Neural progenitor cell (in vitro differentiated cells): ENCODE measurements around the gene IMP3. TPM values are rescaled to one million over a fixed set of nuclear protein-coding genes. Genes with fewer than 3 reads are reported as not detected.
"Not testable (repeated sequence)": the region's sequence is repeated elsewhere in the genome, so short reads cannot be mapped to it uniquely, and the experiment has no call there.

Experiments used
- DNase-seq: peaks from one replicate; pipeline ENCODE4 v3.0.0-alpha.2; 2016; ENCODE audit warnings: low spot score
- H2AFZ ChIP-seq: fragments of 200-600 bp; sonication (generic); replicated peaks from 2 replicates; pipeline ENCODE4 v1.6.1; 2016; ENCODE audit warnings: antibody characterized with exemption
- H3F3A ChIP-seq: fragments of 200-600 bp; sonication (generic); 2 replicates; pipeline ENCODE4 v1.6.1; 2016; ENCODE audit warnings: antibody characterized with exemption, low read depth
- H3K27ac ChIP-seq: fragments of 200-600 bp; sonication (generic); 2 replicates; pipeline ENCODE4 v1.5.1; 2016; ENCODE audit warnings: mild to moderate bottlenecking
- H3K27me3 ChIP-seq: fragments of 200-600 bp; sonication (generic); 2 replicates; pipeline ENCODE4 v1.6.1; 2016; ENCODE audit warnings: mild to moderate bottlenecking, moderate library complexity
- H3K36me3 ChIP-seq: fragments of 200-600 bp; sonication (generic); 2 replicates; pipeline ENCODE4 v1.5.1; 2016
- H3K4me1 ChIP-seq: fragments of 200-600 bp; sonication (generic); 2 replicates; pipeline ENCODE4 v1.6.1; 2016; ENCODE audit warnings: mixed run types
- H3K4me2 ChIP-seq: fragments of 200-600 bp; sonication (generic); 2 replicates; pipeline ENCODE4 v1.6.1; 2016
- H3K4me3 ChIP-seq: fragments of 200-600 bp; sonication (generic); 2 replicates; pipeline ENCODE4 v1.5.1; 2016
- H3K79me2 ChIP-seq: fragments of 200-600 bp; sonication (generic); 2 replicates; pipeline ENCODE4 v1.6.1; 2016; ENCODE audit warnings: low read depth
- H3K9ac ChIP-seq: fragments of 200-600 bp; sonication (generic); 2 replicates; pipeline ENCODE4 v1.6.1; 2016
- H3K9me3 ChIP-seq: fragments of 200-600 bp; sonication (generic); 2 replicates; pipeline ENCODE4 v1.5.1; 2016; ENCODE audit warnings: low read depth
- H4K20me1 ChIP-seq: fragments of 200-600 bp; sonication (generic); 2 replicates; pipeline ENCODE4 v1.6.1; 2016; ENCODE audit warnings: low read depth
- H3K27ac Mint-ChIP-seq: 3 replicates; pipeline ENCODE4 v1.8.0; 2021; ENCODE audit warnings: mixed read lengths
- H3K27me3 Mint-ChIP-seq: 2 replicates; pipeline ENCODE4 v1.8.0; 2022; ENCODE audit warnings: low read depth, mild to moderate bottlenecking, inconsistent platforms, moderate library complexity, mixed read lengths; ENCODE audit not compliant: insufficient read depth
- H3K36me3 Mint-ChIP-seq: 3 replicates; pipeline ENCODE4 v1.8.0; 2021; ENCODE audit warnings: mixed read lengths
- H3K4me1 Mint-ChIP-seq: 3 replicates; pipeline ENCODE4 v1.8.0; 2021; ENCODE audit warnings: mixed read lengths
- H3K4me3 Mint-ChIP-seq: 3 replicates; pipeline ENCODE4 v1.8.0; 2021; ENCODE audit warnings: mild to moderate bottlenecking, moderate library complexity, mixed read lengths
- H3K9me3 Mint-ChIP-seq: 3 replicates; pipeline ENCODE4 v1.8.0; 2020; ENCODE audit warnings: mixed read lengths
- CTCF ChIP-seq: fragments of 200-600 bp; sonication (generic); IDR thresholded peaks from 2 replicates; pipeline ENCODE4 v1.5.1; 2017; ENCODE audit warnings: antibody characterized with exemption, mild to moderate bottlenecking
- EZH2 ChIP-seq: fragments of 200-600 bp; sonication (generic); IDR thresholded peaks from 2 replicates; pipeline ENCODE4 v1.6.1; 2017; ENCODE audit warnings: antibody characterized with exemption, mild to moderate bottlenecking, moderate library complexity
- EZH2phosphoT487 ChIP-seq: fragments of 200-600 bp; sonication (generic); IDR thresholded peaks from 2 replicates; pipeline ENCODE4 v1.6.1; 2017; ENCODE audit warnings: antibody characterized with exemption
- total RNA-seq: library from RNA; depleted of rRNA; stranded (reverse); fragments of >200 nt; gene quantifications from 2 replicates; pipeline ENCODE4 v1.2.3, GENCODE V29; 2015; ENCODE audit warnings: low replicate concordance

IMP3 gene
- total RNA-seq, 1 donor from 2014 or later = 62.1 TPM

- H3K36me3 Mint-ChIP-seq = no peaks in the 10 kb centered on the region
- Histone ChIP-seq H3K79me2 (no peaks in the 10 kb centered on the region), H2AFZ (no peak overlapping the region), H3F3A (no peaks in the 10 kb centered on the region), H3K9me3 (no peaks in the 10 kb centered on the region), H4K20me1 (no peaks in the 10 kb centered on the region), H3K9ac (no peak overlapping the region), H3K4me1 (no peaks in the 10 kb centered on the region), H3K4me2 (no peak overlapping the region), H3K36me3 (no peaks in the 10 kb centered on the region), H3K4me3 (no peak overlapping the region), H3K27me3 (no peaks in the 10 kb centered on the region), H3K27ac (no peak overlapping the region)
- TF ChIP-seq EZH2phosphoT487 (no peak), CTCF (no peak), EZH2 (no peak)
- no peak overlapping the region for H3K4me3 Mint-ChIP-seq
- peaks cover 7% of the 10 kb centered on the region for H3K27me3 Mint-ChIP-seq
- no peak overlapping the region for H3K27ac Mint-ChIP-seq
- peaks cover 13% of the 10 kb centered on the region for H3K4me1 Mint-ChIP-seq
- no peaks in the 10 kb centered on the region for H3K9me3 Mint-ChIP-seq
- no peak for DNase-seq
These were observed 47.7 kb upstream of the IMP3 start for GRCh38 chr15:75687486-75688277.

GRCh38 chr15:75686212-75686642 lies 46.2 kb upstream of the IMP3 start:
- H3K79me2 ChIP-seq, H3K27ac Mint-ChIP-seq, H3K4me3 Mint-ChIP-seq, H3F3A ChIP-seq, H3K27ac ChIP-seq, H3K4me1 Mint-ChIP-seq, H4K20me1 ChIP-seq, H3K36me3 ChIP-seq, H3K4me3 ChIP-seq, H3K4me2 ChIP-seq, H3K36me3 Mint-ChIP-seq, H3K27me3 Mint-ChIP-seq, H3K9ac ChIP-seq, H3K9me3 ChIP-seq, H3K9me3 Mint-ChIP-seq, H3K4me1 ChIP-seq, H3K27me3 ChIP-seq: not testable (repeated sequence)
- TF ChIP-seq CTCF = peak; percentile 65
- peak overlapping the region; percentile 68 for H2AFZ ChIP-seq
- DNase-seq = peak; percentile 78

GRCh38 chr15:75685195-75685594 lies 45.2 kb upstream of the IMP3 start:
- H3K4me3 ChIP-seq = no peak overlapping the region
- H3F3A ChIP-seq = peaks cover 1% of the 10 kb centered on the region
- H3K27me3 ChIP-seq = no peaks in the 10 kb centered on the region
- no peak overlapping the region for H3K9ac ChIP-seq
- H2AFZ ChIP-seq = no peak overlapping the region
- no peak overlapping the region for H3K4me3 Mint-ChIP-seq
- no peak overlapping the region for H3K27ac ChIP-seq
- peaks cover 3% of the 10 kb centered on the region for H3K4me1 ChIP-seq
- no peak overlapping the region for H3K27ac Mint-ChIP-seq
- peaks cover 7% of the 10 kb centered on the region for H3K27me3 Mint-ChIP-seq
- H3K36me3 Mint-ChIP-seq = no peaks in the 10 kb centered on the region
- no peak for DNase-seq
- H3K4me2 ChIP-seq = no peak overlapping the region
- H3K79me2 ChIP-seq = no peaks in the 10 kb centered on the region
- TF ChIP-seq EZH2 = no peak
- TF ChIP-seq CTCF = no peak
- TF ChIP-seq EZH2phosphoT487 = no peak
- H3K9me3 ChIP-seq = no peaks in the 10 kb centered on the region
- no peaks in the 10 kb centered on the region for H4K20me1 ChIP-seq
- H3K36me3 ChIP-seq = no peaks in the 10 kb centered on the region
- H3K9me3 Mint-ChIP-seq = no peaks in the 10 kb centered on the region
- peaks cover 15% of the 10 kb centered on the region for H3K4me1 Mint-ChIP-seq
